HG03139 (cell line): ENCODE results near the gene MEGF11.

Experiments
- ATAC-seq: cut with Tn5 transposase; IDR thresholded peaks from one replicate; pipeline ENCODE4 v1.9.1; 2021; ENCODE audit not compliant: unreplicated experiment

Gene MEGF11

DNA sequence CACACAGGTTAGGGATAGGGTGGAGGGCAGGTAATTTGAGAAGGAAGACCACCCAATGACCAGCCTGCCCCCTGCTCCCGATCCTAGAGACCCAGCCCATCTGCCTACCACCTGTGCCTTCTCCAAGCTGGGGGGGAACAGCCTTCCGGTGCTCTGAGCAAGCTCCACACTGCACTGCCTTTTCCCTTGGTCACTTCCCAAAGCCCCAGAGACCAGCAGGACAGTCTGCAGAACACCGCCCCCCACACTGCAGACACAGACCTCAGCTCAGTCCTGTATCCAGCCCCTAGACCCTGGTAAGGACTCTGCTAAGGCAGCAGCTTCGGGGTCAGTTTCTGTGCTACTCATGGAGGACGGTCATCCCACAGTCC, 156.9 kb downstream of the MEGF11 start:
- no peak for ATAC-seq

DNA sequence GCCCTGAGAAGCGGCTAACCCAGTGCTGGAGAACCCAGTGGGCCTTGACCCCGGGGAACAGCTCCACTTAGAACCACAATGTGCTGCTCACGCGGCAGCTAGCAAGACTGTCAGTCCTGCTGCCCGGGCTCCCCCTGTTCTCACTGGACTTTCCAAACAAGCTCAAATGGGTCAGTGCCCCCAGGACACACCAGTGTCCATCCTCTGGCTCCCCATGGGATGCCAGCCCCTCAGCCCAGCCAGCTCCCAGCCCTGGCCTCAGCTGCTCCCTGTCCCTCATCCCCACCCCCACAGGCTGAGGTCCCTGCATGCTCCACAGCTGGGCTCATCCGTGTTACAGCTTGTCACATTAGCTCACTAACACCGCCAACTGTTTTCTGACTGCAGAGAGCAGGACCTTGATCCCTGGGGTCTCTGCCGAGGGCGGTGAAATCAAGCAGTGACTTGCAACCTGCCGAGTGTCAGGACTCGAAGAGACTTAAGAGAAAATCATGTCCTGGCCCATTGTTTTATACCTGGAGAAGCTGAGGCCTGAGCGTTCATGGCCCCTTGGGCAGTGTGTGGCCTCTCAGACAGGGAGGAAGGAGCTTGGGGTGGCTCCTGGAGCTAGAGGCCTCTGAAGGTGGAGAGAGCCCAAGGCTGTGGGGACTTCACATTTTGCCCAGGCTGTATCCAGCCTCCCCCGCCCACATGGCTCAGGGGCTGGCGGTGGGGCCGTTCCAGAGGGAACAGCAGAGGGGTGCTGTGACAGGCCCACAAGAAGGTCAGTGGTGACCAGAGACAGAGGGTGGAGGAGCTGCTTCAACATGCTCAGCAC, 157.5 kb downstream of the MEGF11 start:
- ATAC-seq = no peak

DNA sequence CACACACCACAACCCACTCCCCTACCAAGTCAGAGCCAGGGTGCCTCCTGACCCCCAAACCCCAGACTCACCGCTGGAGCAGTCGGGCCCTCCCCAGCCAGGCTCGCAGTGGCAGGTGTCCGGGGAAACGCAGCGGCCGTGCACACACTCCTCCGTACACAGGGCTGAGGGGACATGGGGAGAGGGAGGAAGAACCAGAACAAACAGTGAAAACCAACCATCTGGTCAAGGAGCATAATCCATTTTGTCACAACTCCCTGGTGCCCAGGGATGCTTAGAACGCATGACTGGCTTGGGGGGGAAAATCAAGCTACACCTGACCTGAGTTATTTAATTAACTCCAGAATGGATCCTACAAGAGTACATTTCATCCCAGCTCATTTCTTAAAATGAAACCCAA, 159.2 kb downstream of the MEGF11 start:
- ATAC-seq = no peak

DNA sequence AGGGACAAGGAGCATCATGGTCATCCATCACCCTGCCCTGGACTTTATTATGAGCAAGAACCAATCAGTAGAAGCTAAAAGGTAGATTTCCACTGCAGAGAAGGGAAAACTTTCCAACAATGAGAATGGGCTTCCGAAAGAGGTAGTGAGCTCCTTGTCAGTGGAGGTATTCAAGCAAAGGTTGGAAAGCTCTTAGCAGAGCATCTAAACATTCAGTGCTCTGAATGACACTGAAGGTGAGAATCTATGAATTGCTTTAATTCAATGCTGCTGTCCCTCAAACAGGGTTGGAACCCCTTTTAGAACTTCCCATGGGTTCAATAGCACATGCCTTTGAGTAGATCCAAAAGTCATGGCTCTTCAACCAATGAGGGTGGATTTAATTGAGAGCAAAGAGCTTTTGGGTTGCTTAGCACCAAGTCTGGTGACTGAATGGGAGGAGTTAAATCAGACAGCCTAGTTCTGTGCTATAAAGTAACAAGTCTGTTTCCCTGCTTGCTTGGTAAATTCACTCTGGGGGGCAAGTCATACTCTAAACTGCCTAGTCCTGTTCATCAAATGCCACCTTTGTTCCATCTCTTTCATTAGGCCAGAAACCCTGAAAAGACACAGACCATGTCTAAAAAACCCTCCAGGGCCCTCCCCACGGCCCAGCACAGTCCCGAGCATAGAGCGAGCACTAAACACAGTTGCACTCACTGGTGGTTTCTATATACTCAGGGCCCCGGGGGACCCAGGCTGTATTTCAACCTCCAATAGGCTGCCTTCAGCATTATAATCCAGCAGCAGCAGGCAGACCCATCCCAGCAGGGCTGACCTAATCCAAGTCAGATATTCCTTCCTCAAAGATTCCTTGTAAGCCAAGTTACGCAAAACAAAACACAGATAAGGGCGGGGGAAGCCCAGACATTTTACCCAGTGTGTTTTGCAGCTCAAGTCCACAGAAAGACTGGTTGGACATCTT, 161.2 kb downstream of the MEGF11 start:
- ATAC-seq = no peak

DNA sequence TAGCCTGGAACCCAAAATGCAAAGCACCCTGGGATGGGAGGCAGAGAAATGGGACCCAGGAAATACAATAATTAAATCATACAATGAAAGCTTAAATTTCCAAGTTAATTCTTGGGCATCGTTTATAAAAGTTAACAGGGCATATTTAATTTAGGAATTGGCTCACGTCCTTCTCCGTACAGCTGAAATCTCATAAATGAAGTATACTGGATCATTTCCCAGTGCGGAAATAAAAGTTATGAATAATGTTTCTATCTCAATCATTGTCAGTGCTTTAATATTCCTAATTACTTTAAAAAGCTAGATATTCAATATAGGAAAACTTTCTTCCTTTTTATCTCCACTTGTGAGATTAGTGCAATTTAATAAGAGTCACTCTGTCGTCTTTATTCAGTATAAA, 164.0 kb downstream of the MEGF11 start:
- no peak for ATAC-seq

DNA sequence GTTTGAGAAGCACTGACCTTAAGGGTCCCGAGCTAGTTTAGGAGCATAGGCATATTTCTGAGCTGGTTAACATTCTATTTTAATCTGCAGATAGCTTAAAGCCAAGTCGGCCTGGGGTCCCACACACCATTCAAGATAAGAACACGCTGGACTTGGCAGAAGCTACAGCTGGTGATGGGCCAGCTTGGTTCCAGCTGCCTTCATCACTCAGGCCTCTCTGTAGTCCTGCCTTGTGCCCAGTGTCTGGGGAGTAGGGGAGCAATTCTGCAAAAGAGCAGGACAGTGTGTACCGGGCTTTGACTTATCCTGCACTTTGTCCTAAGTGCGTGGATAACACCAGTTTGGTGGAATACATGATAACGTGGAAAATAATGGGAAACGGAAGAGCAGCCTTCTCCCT, 164.5 kb downstream of the MEGF11 start:
- ATAC-seq = no peak

DNA sequence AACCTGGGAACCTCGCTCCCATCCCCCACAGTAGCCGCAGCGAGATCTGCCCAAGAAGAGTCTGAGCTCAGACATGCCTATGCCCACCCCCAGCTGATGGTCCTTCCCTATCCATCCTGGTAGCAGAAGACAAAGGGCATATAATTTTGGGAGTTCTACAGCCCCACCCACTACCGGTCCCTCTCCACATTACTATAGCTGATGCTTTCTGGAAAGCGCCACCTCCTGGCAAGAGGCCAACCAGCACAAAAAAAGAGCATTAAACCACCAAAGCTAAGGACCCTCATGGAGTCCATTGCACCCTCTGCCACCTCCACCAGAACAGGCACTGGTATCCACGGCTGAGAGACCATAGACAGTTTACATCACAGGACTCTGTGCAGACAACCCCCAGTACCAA, 168.4 kb downstream of the MEGF11 start:
- no peak for ATAC-seq

DNA sequence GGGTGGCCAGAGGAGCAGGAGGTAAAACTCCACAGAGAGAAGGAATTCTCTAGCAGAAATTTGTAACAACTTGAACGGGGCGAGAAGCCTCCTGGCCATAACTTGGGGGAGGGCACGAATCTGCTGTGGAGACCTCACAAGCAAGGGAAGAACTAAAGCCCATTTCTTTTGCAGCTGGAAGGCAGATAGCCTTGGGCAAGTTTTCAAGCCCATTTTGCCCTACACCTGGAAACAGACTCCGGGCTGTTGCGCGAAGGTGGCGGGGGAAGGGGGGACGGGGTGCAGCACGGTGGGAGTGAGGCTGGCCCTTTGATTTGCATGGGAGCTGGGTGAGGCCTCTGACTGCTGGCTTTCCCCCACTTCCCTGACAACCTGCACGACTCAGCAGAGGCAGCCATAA, 168.8 kb downstream of the MEGF11 start:
- no peak for ATAC-seq

DNA sequence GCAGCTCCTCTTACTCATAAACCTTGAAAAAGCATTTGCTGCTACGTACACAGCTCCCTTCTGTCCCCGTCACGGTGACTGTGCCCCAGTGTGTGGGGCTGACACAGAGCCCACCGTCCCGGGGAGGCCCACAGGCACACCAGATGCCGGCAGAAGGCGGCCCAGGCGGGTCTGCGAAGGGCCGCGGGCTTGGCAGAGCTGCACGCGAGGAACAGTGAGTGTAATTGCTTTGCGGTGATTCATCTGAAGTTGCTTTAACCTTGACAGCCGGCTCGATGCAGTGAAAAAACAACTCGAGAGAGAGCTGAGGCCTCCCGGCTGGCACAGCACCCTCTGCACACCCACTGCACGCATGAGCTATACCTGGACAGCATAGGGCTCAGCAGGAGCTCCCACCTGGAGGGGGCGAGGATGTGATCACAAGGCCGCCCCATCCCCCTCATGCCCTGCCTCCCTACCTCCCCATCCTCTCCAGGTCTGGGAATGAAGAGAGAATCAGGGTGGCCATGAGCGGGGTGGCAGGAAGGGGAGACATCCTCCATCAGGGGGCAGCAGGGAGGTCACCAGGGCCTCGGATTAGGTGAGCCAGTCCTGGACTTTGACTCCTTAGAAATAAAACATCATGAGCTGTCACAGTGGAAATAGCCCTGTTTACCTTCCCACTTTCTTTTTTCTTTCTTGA, 172.7 kb downstream of the MEGF11 start:
- ATAC-seq = no peak

DNA sequence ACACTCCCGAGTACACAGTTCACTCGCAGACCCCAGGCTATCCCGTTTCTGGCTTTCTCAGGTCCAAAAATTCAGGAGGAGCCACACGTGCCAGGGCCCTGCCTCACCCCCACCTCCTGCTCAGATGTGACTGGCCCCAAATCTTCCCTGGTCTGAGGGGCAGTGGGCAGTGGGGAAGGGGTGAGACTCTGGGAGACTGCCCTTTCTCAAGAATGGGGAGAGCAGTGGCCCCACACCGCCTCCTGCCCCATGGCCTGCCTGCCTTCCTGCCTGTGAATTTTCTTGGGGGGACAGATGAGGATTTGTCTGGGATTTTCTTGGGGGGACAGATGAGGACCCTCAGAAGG, 174.6 kb downstream of the MEGF11 start:
- no peak for ATAC-seq

DNA sequence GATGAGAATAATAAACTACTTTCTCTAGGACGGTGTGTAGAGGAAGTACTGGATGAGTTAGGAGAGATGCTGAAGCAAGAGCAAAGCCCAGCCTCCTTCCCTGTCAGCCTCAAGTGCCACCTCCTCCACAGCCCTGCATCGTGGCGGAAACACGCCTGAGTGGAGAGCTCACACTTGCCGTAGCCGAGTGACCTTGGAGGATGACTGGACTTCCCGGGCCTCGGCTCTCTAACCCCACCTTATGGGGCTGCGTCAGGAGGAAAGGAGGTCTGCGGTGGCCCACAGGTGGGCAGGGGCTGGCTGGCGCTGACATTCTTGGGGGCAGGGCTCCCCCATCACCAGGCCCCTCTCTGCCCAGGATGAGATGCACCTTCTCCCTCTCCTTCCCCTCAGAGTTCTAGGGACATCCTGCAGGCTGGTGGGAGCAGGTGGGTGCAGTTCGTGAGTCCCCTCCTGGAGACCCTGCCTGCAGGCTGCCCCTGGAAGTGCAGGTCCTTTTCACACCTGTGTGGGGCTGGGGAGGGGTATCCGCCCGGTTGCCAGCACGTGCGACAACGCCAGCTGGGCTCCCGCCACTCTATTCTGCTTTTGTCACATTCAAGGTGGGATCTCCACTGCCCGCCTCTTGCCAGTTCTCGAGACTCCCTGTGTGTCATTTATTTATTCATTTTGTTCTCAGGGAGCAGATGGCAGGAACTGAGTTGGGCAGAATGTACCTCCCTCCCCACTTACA, 175.2 kb downstream of the MEGF11 start:
- no peak for ATAC-seq

DNA sequence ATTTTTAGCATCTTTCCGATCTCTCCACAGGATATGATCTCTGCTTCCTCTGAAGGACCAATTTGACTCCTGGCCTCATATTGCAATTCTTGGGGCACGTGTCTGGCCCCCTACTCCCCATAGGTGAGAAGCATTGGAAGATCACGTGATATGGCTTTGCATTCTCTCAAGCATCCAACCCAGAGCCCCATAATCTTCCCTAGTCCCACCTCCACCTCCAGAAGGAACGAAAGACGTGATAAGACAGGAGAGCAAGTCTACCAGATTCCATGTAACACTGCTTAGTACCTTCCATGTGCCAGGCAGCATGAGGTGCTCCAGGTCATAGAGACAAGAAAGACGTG, 176.3 kb downstream of the MEGF11 start:
- ATAC-seq = no peak

DNA sequence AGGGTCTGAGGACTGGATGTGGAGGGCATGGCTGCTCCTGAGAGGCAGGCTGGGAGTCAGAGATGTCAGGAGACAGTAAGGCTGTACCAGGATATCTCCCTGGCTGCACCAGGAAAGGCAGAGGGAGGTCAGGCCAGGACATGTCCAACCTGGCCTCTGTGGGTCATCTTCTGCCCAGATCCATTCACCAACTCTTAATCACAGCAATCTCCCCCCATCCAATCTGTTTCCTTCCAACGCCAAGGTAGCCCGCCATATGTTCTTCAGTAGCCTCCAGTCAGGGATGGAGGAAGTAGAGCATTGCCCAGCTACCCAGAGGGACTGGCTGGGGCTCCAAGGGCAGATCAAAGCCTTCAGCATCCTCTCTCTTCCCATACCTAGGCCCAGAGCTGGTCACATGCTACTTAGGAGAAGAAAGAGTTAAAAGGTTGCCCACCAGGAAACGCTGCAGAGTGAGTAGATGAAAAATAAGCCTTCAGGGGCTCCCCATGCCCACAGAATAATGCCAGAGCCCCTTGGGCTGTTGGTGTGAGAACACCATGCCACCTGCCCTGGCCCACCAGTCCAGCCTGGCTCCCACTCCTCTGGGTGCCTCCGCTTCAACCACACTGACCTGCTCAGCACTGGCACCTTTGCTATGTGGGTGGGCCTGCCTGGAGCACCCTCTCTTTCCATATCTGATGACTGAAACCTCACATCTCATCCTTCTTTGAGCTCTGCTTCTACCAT, 176.8 kb downstream of the MEGF11 start:
- ATAC-seq = no peak

DNA sequence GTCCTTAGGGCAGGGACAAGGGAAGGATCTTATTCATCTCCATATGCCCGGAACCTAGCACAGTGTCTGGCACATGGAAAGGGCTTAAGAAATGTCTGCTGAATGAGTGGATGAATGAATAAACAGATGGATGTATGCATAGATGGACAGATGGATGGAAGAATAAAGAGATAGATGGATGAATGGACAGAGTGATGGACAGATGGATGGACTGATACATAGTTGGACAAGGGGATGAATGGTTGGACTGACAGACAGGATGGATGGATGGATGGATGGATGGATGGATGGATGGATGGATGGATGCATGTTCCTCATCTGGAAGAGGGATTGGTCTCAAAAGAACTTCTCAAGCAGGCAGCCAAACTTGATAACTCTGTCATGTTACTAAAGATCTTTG, 177.6 kb downstream of the MEGF11 start:
- ATAC-seq = no peak

DNA sequence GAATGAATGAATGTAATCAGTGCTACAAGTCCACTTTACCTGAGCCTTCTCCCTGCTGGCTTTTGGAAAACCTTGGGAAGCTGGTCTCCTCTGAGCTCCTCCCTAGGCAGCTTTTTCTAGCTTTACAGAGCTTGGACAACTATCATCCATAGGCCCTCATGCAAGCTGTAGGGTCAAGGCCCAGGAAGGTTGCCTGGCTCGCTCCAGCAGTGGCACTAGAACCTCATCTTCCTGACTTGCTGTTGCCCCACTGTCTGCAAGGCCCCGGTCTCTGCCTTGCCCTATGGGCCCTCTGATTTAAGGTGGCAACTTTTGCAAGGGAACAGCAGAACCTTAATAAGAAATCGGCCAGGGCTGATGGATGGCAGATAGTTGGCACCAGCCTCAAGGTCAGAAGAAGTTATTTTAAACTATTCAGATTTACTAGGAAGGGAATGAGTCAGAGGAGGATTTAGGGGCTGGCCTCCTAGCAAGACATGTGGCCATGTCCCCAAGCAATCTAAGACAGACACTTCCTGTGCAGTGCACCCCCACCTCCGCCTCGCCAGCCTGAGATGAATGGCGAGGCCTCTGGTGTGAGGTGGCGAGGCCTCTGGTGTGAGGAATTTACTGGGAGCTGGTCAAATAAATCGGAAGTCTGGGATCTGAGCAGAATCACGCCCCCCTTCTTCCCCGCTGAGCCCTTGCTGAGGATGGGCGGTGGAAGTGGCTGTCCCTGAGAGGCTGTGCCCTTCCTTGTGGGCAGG, 180.8 kb downstream of the MEGF11 start:
- ATAC-seq = no peak

DNA sequence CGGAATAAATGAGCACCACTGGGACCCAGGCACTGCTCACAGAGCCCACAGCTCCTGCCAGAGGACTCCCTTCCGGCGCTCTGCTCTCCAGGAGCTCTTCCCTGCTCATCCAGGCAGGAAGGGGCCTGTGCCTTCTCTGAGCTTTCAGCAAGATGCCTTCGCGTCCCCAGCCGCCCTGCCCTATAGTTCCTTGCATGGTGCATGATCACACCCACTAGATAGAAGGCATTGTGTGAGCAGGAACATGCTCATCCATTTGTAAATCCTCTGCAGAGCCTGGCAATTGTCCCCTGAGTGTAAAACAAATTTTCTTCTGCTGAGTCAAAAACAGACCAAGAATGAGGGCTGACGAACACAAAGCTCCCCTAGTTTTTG, 181.6 kb downstream of the MEGF11 start:
- no peak for ATAC-seq

DNA sequence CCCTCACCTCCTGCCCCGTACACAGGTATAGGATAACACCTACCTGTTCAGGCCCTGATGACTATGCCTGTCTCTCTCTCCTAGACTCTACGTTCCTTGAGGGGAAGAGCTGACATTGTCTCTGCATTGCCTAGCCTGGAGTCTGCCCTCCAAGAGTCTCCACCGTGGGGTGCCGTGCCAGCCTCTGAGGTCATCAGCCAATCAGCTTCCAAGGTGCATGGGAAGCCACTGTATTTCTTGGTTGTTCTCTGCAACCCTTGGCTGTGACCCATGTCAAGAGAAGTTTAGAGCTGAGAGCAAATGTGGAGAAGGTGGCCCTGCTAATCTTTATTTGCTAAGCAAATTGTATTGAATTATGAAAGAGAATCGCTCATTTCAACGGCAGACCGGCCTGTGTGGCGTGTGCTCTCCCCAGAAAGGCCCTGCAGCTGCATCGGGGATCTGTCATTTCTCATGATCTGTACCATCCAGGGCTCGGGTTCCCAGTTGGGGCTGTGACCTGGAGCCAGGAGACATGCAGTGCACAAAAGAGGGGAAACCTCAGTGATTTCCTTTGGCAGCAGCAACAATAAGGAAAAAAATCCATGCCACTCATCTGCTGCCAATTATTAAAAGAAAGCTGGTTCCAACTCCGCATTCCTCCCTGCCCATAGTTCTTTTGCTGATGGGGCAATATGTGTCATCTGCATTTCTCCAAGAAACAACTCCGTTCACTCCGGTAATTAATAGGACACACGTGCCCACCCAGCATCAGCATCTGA, 182.2 kb downstream of the MEGF11 start:
- ATAC-seq = no peak

DNA sequence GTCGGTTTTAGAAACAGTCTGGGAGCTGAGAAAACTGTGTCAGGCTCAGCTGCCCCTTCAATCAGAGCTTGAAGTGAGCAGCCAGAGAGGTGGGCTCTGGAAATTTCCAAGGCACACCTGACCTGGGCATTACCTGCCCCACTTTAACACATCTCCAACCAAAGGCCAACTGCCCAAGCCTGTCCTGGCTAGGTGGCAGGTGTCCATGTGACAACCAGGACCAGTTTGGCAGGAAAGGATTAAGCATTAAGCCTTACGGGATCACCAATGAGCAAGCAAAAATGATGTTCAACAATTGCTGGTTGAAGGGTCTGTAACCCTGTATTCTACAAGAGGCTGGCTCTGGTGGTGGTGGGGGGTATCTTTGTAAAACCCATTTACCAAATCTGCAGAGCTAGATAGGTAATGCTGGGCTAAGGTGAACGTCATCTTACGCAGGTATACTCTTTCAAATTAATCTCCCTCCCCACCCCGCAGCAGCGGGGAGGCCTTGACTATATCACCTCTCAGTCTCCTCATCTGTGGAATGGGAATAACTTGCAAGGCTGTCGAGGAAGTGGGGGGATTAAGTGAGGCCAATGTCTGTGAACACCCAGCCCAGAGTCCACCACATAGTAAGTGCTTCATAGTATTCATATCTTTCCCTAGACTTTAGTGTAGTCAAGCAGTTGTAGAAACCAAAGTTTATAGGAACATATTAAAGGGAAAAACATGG, 183.2 kb downstream of the MEGF11 start:
- no peak for ATAC-seq
